Measurements from ENCODE around the gene JAKMIP1. TPM values are rescaled to one million over a fixed set of nuclear protein-coding genes. Genes with fewer than 3 reads are reported as not detected.

The JAKMIP1 gene
- total RNA-seq, 1 donor from 2014 or later = not detected

DNA sequence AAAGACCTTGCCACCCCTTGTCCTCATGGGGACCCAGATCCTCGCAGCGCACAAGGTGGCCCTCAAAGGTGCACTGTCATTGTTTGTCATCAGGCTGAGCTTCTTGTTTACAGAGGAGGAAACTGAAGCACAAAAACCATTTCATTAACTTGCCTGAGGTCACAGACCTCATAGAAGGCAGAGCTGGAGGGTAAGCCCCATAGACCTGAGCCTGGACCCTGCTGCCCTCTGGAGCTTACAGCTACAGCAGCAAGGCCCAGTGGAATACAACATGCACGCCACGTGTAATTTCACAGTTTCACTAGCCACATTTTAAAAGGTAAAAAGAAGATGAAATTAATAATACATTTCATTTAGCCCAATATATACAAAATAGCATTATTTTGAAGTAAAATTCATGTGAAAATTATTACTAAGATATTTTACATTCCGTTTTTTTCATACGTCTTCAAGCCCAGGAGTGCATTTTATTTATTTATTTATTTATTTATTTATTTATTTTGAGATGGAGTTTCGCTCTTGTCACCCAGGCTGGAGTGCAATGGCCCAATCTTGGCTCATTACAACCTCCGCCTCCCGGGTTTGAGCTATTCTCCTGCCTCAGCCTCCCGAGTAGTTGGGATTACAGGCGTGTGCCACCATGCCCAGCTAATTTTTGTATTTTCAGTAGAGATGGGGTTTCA lies 8.8 kb downstream of the JAKMIP1 start:
- no peak for TF ChIP-seq CTCF (IDR thresholded peaks at IDR 0.05; ENCODE audit: unreplicated experiment)
- DNase-seq (ENCODE audit: low spot score) = no peak
- no peak overlapping the region for H3K27ac Mint-ChIP-seq (ENCODE audit: unreplicated experiment)
- H3K9me3 Mint-ChIP-seq (ENCODE audit: unreplicated experiment) = no peaks in the 10 kb centered on the region
- peaks cover 3% of the 10 kb centered on the region for H3K36me3 Mint-ChIP-seq (ENCODE audit: low read depth, unreplicated experiment)
- no peak overlapping the region for H3K4me3 Mint-ChIP-seq (ENCODE audit: unreplicated experiment)
- H3K4me1 Mint-ChIP-seq (ENCODE audit: unreplicated experiment) = no peaks in the 10 kb centered on the region
- no peaks in the 10 kb centered on the region for H3K27me3 Mint-ChIP-seq (ENCODE audit: unreplicated experiment)

- Mint-ChIP-seq H3K4me1 (ENCODE audit: unreplicated experiment) (no peaks in the 10 kb centered on the region), H3K9me3 (ENCODE audit: unreplicated experiment) (peaks cover 5% of the 10 kb centered on the region), H3K27me3 (ENCODE audit: unreplicated experiment) (peaks cover 1% of the 10 kb centered on the region), H3K27ac (ENCODE audit: unreplicated experiment) (no peak overlapping the region), H3K4me3 (ENCODE audit: unreplicated experiment) (no peak overlapping the region), H3K36me3 (ENCODE audit: low read depth, unreplicated experiment) (peaks cover 8% of the 10 kb centered on the region)
- no peak for DNase-seq (ENCODE audit: low spot score)
- no peak for TF ChIP-seq CTCF (IDR thresholded peaks at IDR 0.05; ENCODE audit: unreplicated experiment)
Observed at GRCh38 chr4:6190486-6190885, 9.9 kb downstream of the JAKMIP1 start.

DNA sequence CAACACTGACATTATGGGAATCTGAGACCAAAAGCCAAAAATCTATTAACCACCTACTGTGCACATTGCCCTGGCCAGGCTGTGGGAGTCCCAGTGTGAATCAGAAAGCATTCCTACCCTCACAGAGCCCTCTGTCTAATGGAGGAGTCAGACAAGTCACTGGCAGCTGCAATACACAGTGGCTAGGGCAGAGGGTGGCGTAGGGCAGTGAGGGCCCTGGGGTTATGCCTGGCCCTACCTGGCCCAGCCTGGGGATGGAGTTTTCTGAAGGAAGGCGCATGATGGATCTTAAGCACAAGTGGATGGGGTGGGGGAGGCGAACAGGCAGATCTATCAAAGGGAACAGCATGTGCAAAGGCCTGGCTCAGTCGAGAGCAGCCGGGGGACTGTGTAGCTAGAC lies 10.8 kb downstream of the JAKMIP1 start:
- H3K9me3 Mint-ChIP-seq (ENCODE audit: unreplicated experiment) = peaks cover 5% of the 10 kb centered on the region
- H3K4me1 Mint-ChIP-seq (ENCODE audit: unreplicated experiment) = no peaks in the 10 kb centered on the region
- peaks cover 8% of the 10 kb centered on the region for H3K36me3 Mint-ChIP-seq (ENCODE audit: low read depth, unreplicated experiment)
- DNase-seq (ENCODE audit: low spot score) = no peak
- TF ChIP-seq CTCF (IDR thresholded peaks at IDR 0.05; ENCODE audit: unreplicated experiment) = no peak
- H3K27me3 Mint-ChIP-seq (ENCODE audit: unreplicated experiment) = peaks cover 2% of the 10 kb centered on the region
- H3K4me3 Mint-ChIP-seq (ENCODE audit: unreplicated experiment) = no peak overlapping the region
- no peak overlapping the region for H3K27ac Mint-ChIP-seq (ENCODE audit: unreplicated experiment)

DNA sequence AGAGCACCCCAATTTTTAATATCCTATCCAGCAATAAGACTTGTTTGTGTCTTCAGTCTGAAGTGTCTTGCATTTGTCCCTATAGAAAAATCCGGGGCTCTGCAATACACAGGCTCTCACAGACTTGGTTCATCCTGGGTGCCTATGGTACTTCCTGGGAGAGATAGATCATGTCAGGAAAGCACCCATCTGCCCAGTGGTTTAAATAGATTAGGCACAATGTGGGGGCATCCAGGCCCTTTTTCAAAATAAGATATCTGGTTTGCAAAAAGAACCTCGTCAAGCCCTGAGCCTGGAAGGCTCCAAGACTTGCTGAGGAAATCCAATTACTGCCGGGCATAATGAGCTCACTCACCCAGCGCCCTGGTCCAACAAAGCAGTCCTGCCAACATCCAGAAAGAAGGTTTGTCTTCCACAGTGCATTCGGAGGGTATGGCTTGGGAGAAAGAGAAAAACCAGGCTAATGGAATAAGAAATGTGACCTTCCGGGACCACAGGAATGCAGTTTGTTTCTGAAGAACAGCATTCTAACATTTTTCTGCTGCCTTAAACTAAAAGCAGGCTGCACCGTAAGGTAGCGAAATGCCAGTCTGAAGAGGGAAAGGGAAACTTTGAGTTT lies 11.6 kb downstream of the JAKMIP1 start:
- peaks cover 3% of the 10 kb centered on the region for H3K27me3 Mint-ChIP-seq (ENCODE audit: unreplicated experiment)
- H3K4me3 Mint-ChIP-seq (ENCODE audit: unreplicated experiment) = no peak overlapping the region
- DNase-seq (ENCODE audit: low spot score) = no peak
- H3K27ac Mint-ChIP-seq (ENCODE audit: unreplicated experiment) = no peak overlapping the region
- TF ChIP-seq CTCF (IDR thresholded peaks at IDR 0.05; ENCODE audit: unreplicated experiment) = no peak
- H3K4me1 Mint-ChIP-seq (ENCODE audit: unreplicated experiment) = no peaks in the 10 kb centered on the region
- H3K9me3 Mint-ChIP-seq (ENCODE audit: unreplicated experiment) = peaks cover 5% of the 10 kb centered on the region
- H3K36me3 Mint-ChIP-seq (ENCODE audit: low read depth, unreplicated experiment) = peaks cover 6% of the 10 kb centered on the region

GRCh38 chr4:6184169-6184568 lies 16.2 kb downstream of the JAKMIP1 start:
- Mint-ChIP-seq H3K27me3 (ENCODE audit: unreplicated experiment) (peaks cover 8% of the 10 kb centered on the region), H3K9me3 (ENCODE audit: unreplicated experiment) (peaks cover 5% of the 10 kb centered on the region), H3K36me3 (ENCODE audit: low read depth, unreplicated experiment) (peaks cover 5% of the 10 kb centered on the region), H3K27ac (ENCODE audit: unreplicated experiment) (no peak overlapping the region), H3K4me3 (ENCODE audit: unreplicated experiment) (no peak overlapping the region), H3K4me1 (ENCODE audit: unreplicated experiment) (no peaks in the 10 kb centered on the region)
- DNase-seq (ENCODE audit: low spot score) = no peak
- TF ChIP-seq CTCF (IDR thresholded peaks at IDR 0.05; ENCODE audit: unreplicated experiment) = no peak
